ENCODE data around the gene TNFRSF6B.

The TNFRSF6B gene

GRCh38 chr20:63673951-63674350 lies 22.5 kb upstream of the TNFRSF6B start:
- H3K27ac ChIP-seq: no peak overlapping the region
- no peak for TF ChIP-seq ZFX (IDR thresholded peaks at IDR 0.05; ENCODE audit: borderline replicate concordance)
- TF ChIP-seq CTCF (IDR thresholded peaks at IDR 0.05): no peak

DNA sequence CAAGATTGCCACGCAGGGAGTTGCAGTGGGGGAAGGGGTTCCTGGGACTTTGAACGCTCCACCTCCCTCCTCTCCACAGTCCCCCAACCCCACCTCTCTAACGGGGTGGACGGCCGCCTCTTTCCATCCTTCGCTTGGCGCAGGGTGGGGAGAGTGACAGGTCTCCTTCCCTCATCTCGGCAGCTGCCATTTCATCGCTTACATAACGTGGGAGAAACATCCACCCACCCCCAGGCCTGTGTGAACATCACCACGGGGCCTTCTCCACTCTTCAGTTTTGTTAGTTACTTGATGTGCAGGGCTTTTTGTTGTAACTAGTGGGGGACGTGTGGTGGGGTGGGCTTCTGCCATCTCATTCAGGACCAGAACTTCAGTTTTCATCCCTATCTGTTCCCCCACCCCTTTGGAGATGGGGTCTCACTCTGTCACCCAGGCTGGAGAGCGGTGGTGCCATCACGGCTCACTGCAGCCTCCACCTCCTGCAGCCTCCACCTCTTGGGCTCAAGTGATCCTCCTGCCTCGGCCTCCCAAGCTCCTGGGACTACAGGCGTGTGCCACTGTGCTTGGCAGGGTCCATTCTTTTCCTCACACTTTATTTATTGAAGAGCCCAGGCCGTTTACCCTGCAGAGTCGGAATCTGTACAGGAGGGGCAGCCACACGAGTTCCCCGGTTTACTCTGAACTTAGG lies 20.6 kb upstream of the TNFRSF6B start:
- no peak for TF ChIP-seq CTCF (IDR thresholded peaks at IDR 0.05)
- no peak for TF ChIP-seq ZFX (IDR thresholded peaks at IDR 0.05; ENCODE audit: borderline replicate concordance)
- no peak overlapping the region for H3K27ac ChIP-seq

GRCh38 chr20:63678071-63678470 lies 18.4 kb upstream of the TNFRSF6B start:
- no peak overlapping the region for H3K27ac ChIP-seq
- TF ChIP-seq ZFX (IDR thresholded peaks at IDR 0.05; ENCODE audit: borderline replicate concordance) (no peak), CTCF (IDR thresholded peaks at IDR 0.05) (no peak)

- TF ChIP-seq ZFX (IDR thresholded peaks at IDR 0.05; ENCODE audit: borderline replicate concordance): no peak
- no peak for TF ChIP-seq CTCF (IDR thresholded peaks at IDR 0.05)
- no peak overlapping the region for H3K27ac ChIP-seq
These were observed 17.6 kb upstream of the TNFRSF6B start for GRCh38 chr20:63678667-63679465.

- no peak for TF ChIP-seq ZFX (IDR thresholded peaks at IDR 0.05; ENCODE audit: borderline replicate concordance)
- TF ChIP-seq CTCF (IDR thresholded peaks at IDR 0.05): no peak
- H3K27ac ChIP-seq: no peak overlapping the region
These were observed 16.6 kb upstream of the TNFRSF6B start for GRCh38 chr20:63679799-63680305.

DNA sequence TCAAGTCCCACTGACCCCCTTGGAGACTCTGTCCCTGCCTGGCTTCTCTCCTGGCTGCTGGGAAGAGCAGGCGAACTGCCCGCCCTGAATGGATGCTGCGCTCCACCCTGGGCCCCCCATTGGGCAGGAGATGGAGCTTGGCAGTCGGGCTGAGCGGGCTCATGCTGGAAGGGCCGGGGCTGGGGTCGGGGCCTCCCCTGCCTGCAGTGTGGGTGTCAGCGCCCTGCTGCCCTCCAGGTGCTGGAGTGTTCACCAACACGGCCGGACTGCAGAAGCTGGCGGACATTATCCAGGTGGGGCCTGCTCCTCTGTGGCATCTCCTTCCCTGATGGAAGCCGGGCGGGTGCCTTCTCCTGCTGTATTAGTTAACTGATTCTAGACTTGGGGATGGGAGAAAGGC lies 16.0 kb upstream of the TNFRSF6B start:
- no peak for TF ChIP-seq CTCF (IDR thresholded peaks at IDR 0.05)
- TF ChIP-seq ZFX (IDR thresholded peaks at IDR 0.05; ENCODE audit: borderline replicate concordance): no peak
- no peak overlapping the region for H3K27ac ChIP-seq

Measured in 22Rv1 (cell line).